A673 (cell line): ENCODE data around the gene CDYL2.

ENCODE experiments used
- EZH2 ChIP-seq: fragments of 200-600 bp; sonication (generic); IDR thresholded peaks from 2 replicates; pipeline ENCODE4 v1.6.1; 2017; ENCODE audit warnings: borderline replicate concordance, low read depth, mild to moderate bottlenecking, mixed read lengths, antibody characterized with exemption, low read length; ENCODE audit not compliant: poor library complexity, severe bottlenecking
- TF ChIP-seq, protein P1 (sequence below): fragments of 300-800, 200-600 bp; sonication (generic); conservative IDR thresholded peaks from 2 replicates; pipeline ENCODE4 v1.5.1; 2017; ENCODE audit warnings: low read depth, mild to moderate bottlenecking, antibody characterized with exemption, low read length, moderate library complexity, mixed read lengths

DNA sequence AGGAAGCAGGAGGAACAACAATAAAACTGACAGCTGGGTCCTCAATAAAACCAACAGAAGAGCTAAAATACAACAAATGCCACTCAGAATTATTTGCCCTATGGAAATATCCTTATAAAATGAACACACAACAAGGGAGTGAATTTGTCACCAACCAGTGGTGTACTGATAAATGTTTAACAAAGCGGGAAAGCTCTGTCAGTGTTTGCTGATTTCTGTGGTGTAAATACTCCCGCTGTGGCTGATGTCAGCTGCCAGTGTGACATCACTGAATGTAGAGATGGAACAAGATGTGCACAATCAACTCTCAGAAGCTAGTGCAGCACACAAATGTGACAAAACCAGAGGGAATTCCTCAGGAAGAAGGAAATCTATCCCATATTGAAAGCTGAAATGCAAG lies 51.9 kb downstream of the CDYL2 start:
- TF ChIP-seq EZH2 = no peak
- TF ChIP-seq, protein P1, sequence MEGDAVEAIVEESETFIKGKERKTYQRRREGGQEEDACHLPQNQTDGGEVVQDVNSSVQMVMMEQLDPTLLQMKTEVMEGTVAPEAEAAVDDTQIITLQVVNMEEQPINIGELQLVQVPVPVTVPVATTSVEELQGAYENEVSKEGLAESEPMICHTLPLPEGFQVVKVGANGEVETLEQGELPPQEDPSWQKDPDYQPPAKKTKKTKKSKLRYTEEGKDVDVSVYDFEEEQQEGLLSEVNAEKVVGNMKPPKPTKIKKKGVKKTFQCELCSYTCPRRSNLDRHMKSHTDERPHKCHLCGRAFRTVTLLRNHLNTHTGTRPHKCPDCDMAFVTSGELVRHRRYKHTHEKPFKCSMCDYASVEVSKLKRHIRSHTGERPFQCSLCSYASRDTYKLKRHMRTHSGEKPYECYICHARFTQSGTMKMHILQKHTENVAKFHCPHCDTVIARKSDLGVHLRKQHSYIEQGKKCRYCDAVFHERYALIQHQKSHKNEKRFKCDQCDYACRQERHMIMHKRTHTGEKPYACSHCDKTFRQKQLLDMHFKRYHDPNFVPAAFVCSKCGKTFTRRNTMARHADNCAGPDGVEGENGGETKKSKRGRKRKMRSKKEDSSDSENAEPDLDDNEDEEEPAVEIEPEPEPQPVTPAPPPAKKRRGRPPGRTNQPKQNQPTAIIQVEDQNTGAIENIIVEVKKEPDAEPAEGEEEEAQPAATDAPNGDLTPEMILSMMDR = no peak
